DOHH2 (cell line): ENCODE measurements around the gene SLC9A1.

Source experiments
- CTCF ChIP-seq: fragments of 200-600 bp; sonication (generic); IDR thresholded peaks from one replicate; pipeline ENCODE4 v1.5.1; 2014; ENCODE audit warnings: antibody characterized with exemption, mild to moderate bottlenecking, low read depth, low read length; ENCODE audit not compliant: poor library complexity, severe bottlenecking
- EZH2phosphoT487 ChIP-seq: fragments of 200-600 bp; sonication (generic); IDR thresholded peaks from 2 replicates; pipeline ENCODE4 v1.6.1; 2017; ENCODE audit warnings: borderline replicate concordance, mild to moderate bottlenecking, antibody characterized with exemption, low read length, moderate library complexity, mixed read lengths

GRCh38 chr1:27153927-27154358 is 982 bp downstream of the SLC9A1 start:
- TF ChIP-seq CTCF (no peak), EZH2phosphoT487 (no peak)
